ENCODE results near the gene ATIC. TPM values are rescaled to one million over a fixed set of nuclear protein-coding genes. Genes with fewer than 3 reads are reported as not detected.

The ATIC gene
- total RNA-seq, 1 experiment from 2014 or later = 295 TPM

DNA sequence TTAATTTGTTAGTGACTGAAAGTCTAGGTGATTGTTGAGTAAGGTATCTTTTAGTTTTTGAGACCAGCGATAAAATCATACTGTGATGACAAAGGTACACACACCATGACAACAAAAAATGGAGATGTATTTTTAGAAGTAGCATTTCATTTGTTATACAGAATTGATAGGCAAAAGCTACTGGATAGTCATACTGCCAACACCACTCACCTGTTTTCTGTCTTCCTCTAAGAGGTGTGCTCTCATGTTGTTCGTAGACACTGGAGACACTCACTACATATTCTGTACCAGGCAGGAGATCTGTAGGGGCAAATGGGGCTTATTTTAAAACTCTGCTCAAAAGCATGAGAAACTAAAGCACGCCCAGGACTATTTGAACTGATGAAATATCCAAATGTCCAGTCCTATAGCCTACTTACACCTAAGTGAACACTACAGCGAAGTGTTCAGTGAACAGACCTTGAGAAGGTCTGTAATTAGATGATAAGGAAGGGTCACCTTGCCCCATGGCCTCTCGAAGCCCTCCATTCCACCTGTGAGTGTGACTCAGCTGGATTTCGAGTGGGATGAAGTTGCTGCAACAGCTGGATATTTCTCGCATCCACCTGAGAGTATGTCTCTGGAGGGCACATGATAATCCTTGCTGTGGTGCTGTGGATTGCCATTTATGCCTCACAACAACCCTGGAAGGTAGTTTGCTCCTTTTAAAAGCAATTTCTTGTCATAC, 76.3 kb downstream of the ATIC start:
- no peaks in the 10 kb centered on the region for H3K27me3 Mint-ChIP-seq (ENCODE audit: low read depth)
- H3K27ac ChIP-seq (ENCODE audit: insufficient read length, low read depth, low read length) = no peak overlapping the region

More for the DNA sequence above, 76.3 kb downstream of the ATIC start:
- no peak overlapping the region for H4K5ac ChIP-seq (ENCODE audit: insufficient read length, low read depth, low read length)
- H3K9me3 Mint-ChIP-seq = peaks cover 0 to 3% of the 10 kb centered on the region in 2 experiments; a peak in 1 of 5 replicates
- no peaks in the 10 kb centered on the region for H3K79me1 ChIP-seq (ENCODE audit: insufficient read depth, low read depth, low read length, poor library complexity, severe bottlenecking)
- TF ChIP-seq, protein P1, sequence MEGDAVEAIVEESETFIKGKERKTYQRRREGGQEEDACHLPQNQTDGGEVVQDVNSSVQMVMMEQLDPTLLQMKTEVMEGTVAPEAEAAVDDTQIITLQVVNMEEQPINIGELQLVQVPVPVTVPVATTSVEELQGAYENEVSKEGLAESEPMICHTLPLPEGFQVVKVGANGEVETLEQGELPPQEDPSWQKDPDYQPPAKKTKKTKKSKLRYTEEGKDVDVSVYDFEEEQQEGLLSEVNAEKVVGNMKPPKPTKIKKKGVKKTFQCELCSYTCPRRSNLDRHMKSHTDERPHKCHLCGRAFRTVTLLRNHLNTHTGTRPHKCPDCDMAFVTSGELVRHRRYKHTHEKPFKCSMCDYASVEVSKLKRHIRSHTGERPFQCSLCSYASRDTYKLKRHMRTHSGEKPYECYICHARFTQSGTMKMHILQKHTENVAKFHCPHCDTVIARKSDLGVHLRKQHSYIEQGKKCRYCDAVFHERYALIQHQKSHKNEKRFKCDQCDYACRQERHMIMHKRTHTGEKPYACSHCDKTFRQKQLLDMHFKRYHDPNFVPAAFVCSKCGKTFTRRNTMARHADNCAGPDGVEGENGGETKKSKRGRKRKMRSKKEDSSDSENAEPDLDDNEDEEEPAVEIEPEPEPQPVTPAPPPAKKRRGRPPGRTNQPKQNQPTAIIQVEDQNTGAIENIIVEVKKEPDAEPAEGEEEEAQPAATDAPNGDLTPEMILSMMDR (conservative IDR thresholded peaks at IDR 0.05) = no peak
- peaks cover 5% of the 10 kb centered on the region; the same call in 1 of the 2 replicates for H3K4me1 ChIP-seq (ENCODE audit: insufficient read depth, low read length)
- H4K8ac ChIP-seq (replicated peaks; ENCODE audit: insufficient read length, low read depth, low read length) = no peak overlapping the region
- H3K23me2 ChIP-seq (ENCODE audit: insufficient read length, low read depth, low read length, poor library complexity, severe bottlenecking) = no peaks in the 10 kb centered on the region
- H3K4me3 Mint-ChIP-seq = no peak overlapping the region; a peak in 1 of 5 replicates
- H2AFZ ChIP-seq (ENCODE audit: low read length) = no peak overlapping the region
- no peak overlapping the region for H4K91ac ChIP-seq (ENCODE audit: insufficient read length, low read depth, low read length)
- no peaks in the 10 kb centered on the region for H3K79me2 ChIP-seq (ENCODE audit: insufficient read depth, low read length)
- no peak overlapping the region for H3K4me2 ChIP-seq (ENCODE audit: insufficient read depth, insufficient read length, low read length)
- no peak overlapping the region for H2BK15ac ChIP-seq (ENCODE audit: low read depth, low read length)
- H2BK20ac ChIP-seq (ENCODE audit: low read depth, low read length, poor library complexity, severe bottlenecking) = no peak overlapping the region
- DNase-seq = no peak
- no peak overlapping the region for H3K4ac ChIP-seq (ENCODE audit: low read depth, low read length)
- no peak overlapping the region for H2AK5ac ChIP-seq (ENCODE audit: insufficient read length, low read length)
- no peaks in the 10 kb centered on the region for H4K20me1 ChIP-seq (ENCODE audit: control insufficient read depth, insufficient read depth, insufficient read length)
- WGBS (ENCODE audit: extremely low coverage, insufficient read length, low lambda C conversion rate) = no CpG with 5 or more reads among the region's 7 CpGs
- H3K27ac Mint-ChIP-seq = no peak overlapping the region; a peak in 2 of 7 replicates
- no peak overlapping the region for H2BK5ac ChIP-seq (ENCODE audit: insufficient read length, low read length)
- no peak overlapping the region for H2BK12ac ChIP-seq (ENCODE audit: insufficient read length, low read depth, low read length)
- H3K36me3 Mint-ChIP-seq (ENCODE audit: insufficient read depth in 1 of 3, low read depth in 3 of 3) = peaks cover 20 to 36% (median 21%) of the 10 kb centered on the region in 3 experiments
- H3K23ac ChIP-seq (ENCODE audit: insufficient read length, low read depth, low read length) = no peak overlapping the region
- no peak overlapping the region for H2BK120ac ChIP-seq (ENCODE audit: low read depth, low read length, poor library complexity, severe bottlenecking)
- no peak overlapping the region for H3K14ac ChIP-seq (ENCODE audit: insufficient read depth, low read length)
- no peak overlapping the region for H3K9ac ChIP-seq (ENCODE audit: extremely low read depth, insufficient read length, low read length)
- no peak overlapping the region for H3T11ph ChIP-seq (ENCODE audit: low read length)
- H3K27me3 ChIP-seq (ENCODE audit: insufficient read depth, low read length) = no peaks in the 10 kb centered on the region
- no peak overlapping the region for H3K56ac ChIP-seq (ENCODE audit: insufficient read length, low read depth, low read length)
- H3K9me3 ChIP-seq (ENCODE audit: control insufficient read depth, low read depth, low read length) = no peaks in the 10 kb centered on the region
- H3K4me1 Mint-ChIP-seq = peaks cover 14 to 18% of the 10 kb centered on the region in 2 experiments
- H3K18ac ChIP-seq (ENCODE audit: insufficient read length, low read depth, low read length) = no peak overlapping the region

All from H9 (cell line).